ENCODE data around the gene ESRRG. TPM values are rescaled to one million over a fixed set of nuclear protein-coding genes. Genes with fewer than 3 reads are reported as not detected.

ESRRG gene
- total and polyA plus RNA-seq, 12 donors, result 1.2 to 18.0 (median 7.4) TPM

DNA sequence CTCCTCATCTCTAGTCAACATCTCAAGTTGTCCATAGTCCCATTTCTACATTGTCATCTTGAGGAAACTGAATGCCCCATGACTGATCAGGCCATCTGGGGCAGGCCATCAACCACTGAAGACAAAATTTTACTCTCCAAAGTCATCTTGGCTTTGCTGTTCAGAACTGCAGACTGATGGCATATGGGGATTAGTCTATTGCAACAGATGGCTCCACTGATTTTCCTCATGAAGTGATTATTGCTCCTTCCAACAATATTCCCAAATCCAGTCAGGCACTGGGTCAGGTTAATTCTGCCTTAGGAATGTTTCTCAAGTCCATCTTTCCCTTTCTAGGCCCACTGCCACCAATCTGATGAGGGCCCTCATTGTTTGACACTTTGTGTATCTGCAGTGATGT lies 101.7 kb downstream of the ESRRG start:
- H3K4me1 ChIP-seq (replicated peaks in 1 of 2), result peaks cover 3 to 6% of the 10 kb centered on the region in 2 donors
- no peaks in the 10 kb centered on the region for H3K9me3 ChIP-seq (replicated peaks in 1 of 3)
- DNase-seq, result no peak
- H3K27ac ChIP-seq, result no peak overlapping the region
- no peak for TF ChIP-seq POLR2A (IDR thresholded peaks at IDR 0.05)
- TF ChIP-seq, protein P1, sequence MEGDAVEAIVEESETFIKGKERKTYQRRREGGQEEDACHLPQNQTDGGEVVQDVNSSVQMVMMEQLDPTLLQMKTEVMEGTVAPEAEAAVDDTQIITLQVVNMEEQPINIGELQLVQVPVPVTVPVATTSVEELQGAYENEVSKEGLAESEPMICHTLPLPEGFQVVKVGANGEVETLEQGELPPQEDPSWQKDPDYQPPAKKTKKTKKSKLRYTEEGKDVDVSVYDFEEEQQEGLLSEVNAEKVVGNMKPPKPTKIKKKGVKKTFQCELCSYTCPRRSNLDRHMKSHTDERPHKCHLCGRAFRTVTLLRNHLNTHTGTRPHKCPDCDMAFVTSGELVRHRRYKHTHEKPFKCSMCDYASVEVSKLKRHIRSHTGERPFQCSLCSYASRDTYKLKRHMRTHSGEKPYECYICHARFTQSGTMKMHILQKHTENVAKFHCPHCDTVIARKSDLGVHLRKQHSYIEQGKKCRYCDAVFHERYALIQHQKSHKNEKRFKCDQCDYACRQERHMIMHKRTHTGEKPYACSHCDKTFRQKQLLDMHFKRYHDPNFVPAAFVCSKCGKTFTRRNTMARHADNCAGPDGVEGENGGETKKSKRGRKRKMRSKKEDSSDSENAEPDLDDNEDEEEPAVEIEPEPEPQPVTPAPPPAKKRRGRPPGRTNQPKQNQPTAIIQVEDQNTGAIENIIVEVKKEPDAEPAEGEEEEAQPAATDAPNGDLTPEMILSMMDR (IDR thresholded peaks at IDR 0.05), result no peak
- no peak overlapping the region for H3K4me3 ChIP-seq
- H3K27me3 ChIP-seq, result no peaks in the 10 kb centered on the region
- no peaks in the 10 kb centered on the region for H3K36me3 ChIP-seq (replicated peaks in 1 of 2)
- intact Hi-C loops (cut with DNase I), result no loop called here

- H3K9me3 ChIP-seq (replicated peaks in 1 of 3), result no peaks in the 10 kb centered on the region
- H3K4me1 ChIP-seq (replicated peaks in 1 of 2), result no peaks in the 10 kb centered on the region
- no peak overlapping the region for H3K4me3 ChIP-seq
- H3K27me3 ChIP-seq, result no peaks in the 10 kb centered on the region
- 71 to 74% (median 72%) methylated on average over 5 of the region's 5 CpGs for whole genome bisulfite sequencing, 4 donors
- TF ChIP-seq POLR2A (IDR thresholded peaks at IDR 0.05), result no peak
- TF ChIP-seq, protein P1 (IDR thresholded peaks at IDR 0.05), result no peak
- DNase-seq, result no peak
- no peaks in the 10 kb centered on the region for H3K36me3 ChIP-seq (replicated peaks in 1 of 2)
- no peak overlapping the region for H3K27ac ChIP-seq
- intact Hi-C loops (cut with DNase I), result no loop called here
Observed at GRCh38 chr1:216617081-216617875, 106.0 kb downstream of the ESRRG start.

DNA sequence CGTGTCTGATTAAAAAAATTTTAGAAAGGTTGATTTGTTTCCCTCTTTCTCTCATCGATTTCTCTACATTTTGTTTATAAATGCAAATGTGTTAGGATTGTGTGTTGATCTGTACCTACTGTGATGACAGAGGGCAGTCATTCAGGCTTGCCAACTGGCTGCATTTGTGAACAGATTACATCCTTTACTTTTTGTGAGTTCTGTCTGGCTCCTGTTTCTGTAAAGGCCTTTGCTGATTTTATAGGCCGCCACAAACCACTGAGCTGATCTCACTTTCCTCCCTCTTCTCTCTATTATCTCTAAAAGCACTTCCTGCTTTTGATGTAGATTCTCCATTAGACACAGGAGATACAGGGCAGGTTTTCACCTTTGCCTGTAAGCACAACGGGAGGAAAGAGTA lies 106.8 kb downstream of the ESRRG start:
- H3K27me3 ChIP-seq, result no peaks in the 10 kb centered on the region
- intact Hi-C loops (cut with DNase I), result no loop called here
- H3K9me3 ChIP-seq (replicated peaks in 1 of 3), result no peaks in the 10 kb centered on the region
- no peak overlapping the region for H3K27ac ChIP-seq
- 82 to 88% (median 85%) methylated on average over 4 of the region's 4 CpGs for WGBS, 4 donors
- H3K36me3 ChIP-seq (replicated peaks in 1 of 2), result no peaks in the 10 kb centered on the region
- no peak overlapping the region for H3K4me3 ChIP-seq
- H3K4me1 ChIP-seq (replicated peaks in 1 of 2), result no peaks in the 10 kb centered on the region
- no peak for DNase-seq
- TF ChIP-seq, protein P1 (IDR thresholded peaks at IDR 0.05), result no peak
- TF ChIP-seq POLR2A (IDR thresholded peaks at IDR 0.05), result no peak

GRCh38 chr1:216614011-216614934 lies 109.0 kb downstream of the ESRRG start:
- WGBS, 4 donors, result 81 to 87% (median 86%) methylated on average over 12 of the region's 12 CpGs
- no peak overlapping the region for H3K27ac ChIP-seq
- intact Hi-C loops (cut with DNase I), result no loop called here
- DNase-seq, result no peak
- H3K4me1 ChIP-seq (replicated peaks in 1 of 2), result no peaks in the 10 kb centered on the region
- H3K4me3 ChIP-seq, result no peak overlapping the region
- H3K9me3 ChIP-seq (replicated peaks in 1 of 3), result no peaks in the 10 kb centered on the region
- no peaks in the 10 kb centered on the region for H3K27me3 ChIP-seq
- H3K36me3 ChIP-seq (replicated peaks in 1 of 2), result no peaks in the 10 kb centered on the region
- TF ChIP-seq POLR2A (IDR thresholded peaks at IDR 0.05), result no peak
- TF ChIP-seq, protein P1 (IDR thresholded peaks at IDR 0.05), result no peak
